ENCODE results near the gene HS6ST3.
"Not testable (repeated sequence)": the region's sequence is repeated elsewhere in the genome, so short reads cannot be mapped to it uniquely, and the experiment has no call there.

Gene HS6ST3

GRCh38 chr13:96751089-96751488 is 661.2 kb downstream of the HS6ST3 start:
- no peak for DNase-seq

GRCh38 chr13:96762876-96763275 is 673.0 kb downstream of the HS6ST3 start:
- no peak for DNase-seq

GRCh38 chr13:96766306-96766705 is 676.4 kb downstream of the HS6ST3 start:
- DNase-seq: no peak

GRCh38 chr13:96768524-96768923 is 678.6 kb downstream of the HS6ST3 start:
- no peak for DNase-seq

DNA sequence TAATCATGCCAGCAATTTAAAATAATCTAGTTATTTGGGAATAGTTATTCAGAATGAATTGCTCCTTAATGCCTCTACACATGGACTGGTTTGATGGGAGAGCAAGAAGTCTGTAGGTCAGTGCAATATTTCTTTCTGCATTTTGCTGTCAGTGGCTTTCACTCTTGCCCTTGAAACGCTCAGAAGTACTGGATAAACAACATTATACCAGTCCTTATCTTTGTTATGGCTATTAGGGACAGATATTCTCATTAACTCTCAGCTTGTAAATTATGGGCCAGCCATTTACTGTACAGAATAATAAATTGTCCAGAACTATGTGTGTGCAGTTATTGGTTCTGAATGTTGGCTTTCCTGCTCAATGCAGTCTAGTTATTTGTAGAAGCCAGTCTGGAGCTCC is 680.0 kb downstream of the HS6ST3 start:
- DNase-seq: no peak

DNA sequence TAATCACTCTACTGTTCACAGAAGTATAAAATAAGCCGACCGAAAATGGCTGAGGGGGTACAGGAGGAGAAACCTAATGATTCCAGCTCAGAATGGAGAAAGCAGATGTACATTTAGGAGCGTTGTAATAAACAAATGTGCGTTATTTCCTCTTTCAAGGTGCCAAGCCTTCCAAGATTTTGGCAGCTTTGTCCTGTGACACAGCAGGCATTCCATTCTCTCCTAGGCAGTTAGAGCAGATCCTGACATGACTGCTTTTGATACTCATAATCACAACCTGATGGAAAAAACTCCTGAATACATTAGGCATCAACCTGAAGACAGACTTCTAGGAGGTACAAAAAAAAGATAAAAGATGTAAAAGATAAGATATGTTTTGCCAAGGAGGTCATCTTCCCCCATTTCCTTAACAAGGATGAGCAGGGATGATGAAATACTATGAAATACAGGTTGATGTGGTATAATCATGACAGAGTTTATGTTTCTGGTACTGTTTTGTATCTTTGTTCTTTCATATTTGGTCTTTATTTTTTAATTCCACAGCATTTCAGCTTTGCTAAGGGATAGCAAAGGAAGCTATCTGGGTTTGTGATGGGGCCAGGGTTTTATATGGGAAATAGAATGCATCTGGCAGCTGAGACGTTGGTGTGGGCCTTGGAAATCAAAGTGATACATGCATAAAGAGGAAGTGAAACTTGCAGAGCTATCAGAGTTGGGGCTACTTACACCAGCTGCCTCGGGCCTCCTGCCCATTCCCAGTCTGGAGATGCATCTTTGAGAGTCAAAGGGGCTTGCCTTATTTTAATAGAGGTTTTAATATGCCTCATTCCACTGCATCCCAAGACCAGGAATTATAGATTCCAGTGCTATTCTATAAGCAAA is 681.8 kb downstream of the HS6ST3 start:
- DNase-seq: no peak

DNA sequence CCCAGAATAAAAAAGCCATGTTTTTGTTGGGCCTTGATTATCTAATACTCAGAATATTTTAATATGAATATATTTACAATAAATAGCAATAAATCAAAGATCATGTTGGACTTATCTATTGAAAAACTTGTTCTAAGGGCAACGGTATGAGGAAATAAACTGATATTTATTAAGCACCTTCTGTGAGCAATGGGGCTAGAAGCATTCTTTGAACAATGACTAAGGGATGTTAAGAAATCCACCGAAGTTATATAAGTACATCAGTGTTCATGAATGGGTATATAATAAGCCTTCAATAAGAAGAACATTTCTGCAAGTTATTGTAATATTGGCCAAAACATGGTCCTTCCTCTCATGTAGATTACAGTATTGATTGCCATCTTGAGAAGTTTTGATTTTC is 682.5 kb downstream of the HS6ST3 start:
- no peak for DNase-seq

DNA sequence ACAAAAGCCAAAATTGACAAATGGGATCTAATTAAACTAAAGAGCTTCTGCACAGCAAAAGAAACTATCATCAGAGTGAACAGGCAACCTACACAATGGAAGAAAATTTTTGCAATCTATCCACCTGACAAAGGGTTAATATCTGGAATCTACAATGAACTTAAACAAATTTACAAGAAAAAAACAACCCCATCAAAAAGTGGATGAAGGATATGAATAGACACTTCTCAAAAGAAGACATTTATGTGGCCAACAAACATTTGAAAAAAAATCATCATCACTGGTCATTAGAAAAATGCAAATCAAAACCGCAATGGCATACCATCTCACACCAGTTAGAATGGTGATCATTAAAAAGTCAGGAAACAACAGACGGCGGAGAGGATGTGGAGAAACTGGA is 688.4 kb downstream of the HS6ST3 start:
- not testable (repeated sequence) for DNase-seq

- no peak for DNase-seq
Measured at GRCh38 chr13:96779691-96780090, 689.8 kb downstream of the HS6ST3 start.

DNA sequence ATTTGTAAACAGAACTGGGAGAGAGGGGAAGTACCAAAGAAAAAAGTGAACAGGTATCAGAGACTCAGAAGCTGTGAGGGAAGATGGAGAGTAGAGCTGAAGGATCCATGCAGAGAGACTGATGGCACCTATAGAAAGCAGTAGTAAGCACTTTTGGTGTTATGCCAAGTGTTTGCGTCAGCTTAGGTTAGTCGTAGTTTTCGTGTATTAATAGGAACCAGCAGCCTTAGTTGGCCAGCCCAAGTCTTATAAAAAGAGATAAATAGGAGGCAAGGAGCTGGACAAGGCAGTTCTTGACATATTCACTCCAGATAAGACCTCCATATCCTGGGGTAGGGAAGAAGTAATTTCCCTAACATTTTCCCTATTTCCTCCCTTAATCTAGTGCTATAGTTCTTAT is 690.2 kb downstream of the HS6ST3 start:
- no peak for DNase-seq

DNA sequence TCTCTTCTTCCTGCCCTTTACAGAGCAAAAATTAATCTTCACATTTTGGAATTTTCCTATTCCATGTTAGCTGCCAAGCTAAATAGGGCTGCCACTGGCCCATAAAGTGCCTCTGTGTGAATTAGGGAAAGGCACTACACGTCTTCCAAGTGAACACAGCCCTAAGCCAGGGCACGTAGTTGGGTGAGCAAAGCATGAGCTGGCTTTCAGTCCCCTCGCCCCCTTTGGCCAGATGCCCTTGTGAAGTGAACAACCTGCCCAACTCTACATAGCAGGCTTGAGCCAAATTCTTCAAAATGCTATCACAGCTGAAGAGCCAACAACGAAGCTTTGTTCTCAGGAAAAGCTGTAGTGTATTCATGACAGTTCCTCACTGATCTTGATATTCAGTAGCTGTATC is 691.2 kb downstream of the HS6ST3 start:
- DNase-seq: no peak

GRCh38 chr13:96782186-96782585 is 692.3 kb downstream of the HS6ST3 start:
- DNase-seq: no peak

GRCh38 chr13:96783057-96783456 is 693.1 kb downstream of the HS6ST3 start:
- DNase-seq: no peak

- DNase-seq: no peak
Measured at GRCh38 chr13:96783511-96783910, 693.6 kb downstream of the HS6ST3 start.

DNA sequence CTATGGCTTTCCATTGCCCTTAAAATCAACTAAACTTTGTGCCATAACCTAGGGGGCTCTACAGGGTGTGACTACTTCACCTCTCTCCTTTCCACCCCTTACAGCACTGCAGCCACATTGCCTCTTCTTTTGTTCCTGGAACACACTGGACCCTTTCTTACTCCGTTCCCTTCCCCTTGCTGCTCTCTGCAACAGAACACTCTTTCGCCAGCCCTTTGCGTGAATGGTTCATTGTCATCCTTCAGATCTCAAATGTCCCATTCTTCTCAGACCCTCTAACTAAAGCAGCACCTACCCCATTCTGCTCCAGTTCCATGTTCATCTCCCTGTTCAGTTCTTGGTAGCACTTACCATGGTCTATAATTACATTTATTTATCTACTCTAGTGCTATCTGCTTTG is 696.1 kb downstream of the HS6ST3 start:
- no peak for DNase-seq

GRCh38 chr13:96792188-96792587 is 702.3 kb downstream of the HS6ST3 start:
- no peak for DNase-seq

- DNase-seq: no peak
Measured at GRCh38 chr13:96792736-96793403, 703.0 kb downstream of the HS6ST3 start.

- DNase-seq: no peak
Measured at GRCh38 chr13:96793404-96793755, 703.5 kb downstream of the HS6ST3 start.

DNA sequence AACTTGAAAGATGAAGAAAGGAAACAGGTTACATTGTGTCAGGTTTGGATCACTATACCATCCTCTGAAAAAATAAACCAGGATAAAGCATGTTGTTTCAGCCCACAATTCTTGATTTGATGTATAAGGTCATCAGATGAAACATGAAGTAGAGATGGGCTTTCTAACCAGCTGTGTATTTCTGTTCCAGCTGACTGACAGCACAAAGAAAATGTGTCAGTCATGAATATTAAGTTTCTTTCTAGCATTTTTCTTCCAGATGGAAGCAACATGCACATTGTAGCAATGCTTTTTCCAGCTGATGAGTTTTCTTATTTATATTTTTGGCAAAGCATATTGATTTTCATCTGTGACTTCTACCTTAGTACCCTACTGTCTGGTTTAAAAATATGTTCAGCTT is 704.8 kb downstream of the HS6ST3 start:
- no peak for DNase-seq

GRCh38 chr13:96795670-96796069 is 705.8 kb downstream of the HS6ST3 start:
- no peak for DNase-seq

- no peak for DNase-seq
Measured at GRCh38 chr13:96796091-96796633, 706.3 kb downstream of the HS6ST3 start.

GRCh38 chr13:96797136-96797535 is 707.2 kb downstream of the HS6ST3 start:
- no peak for DNase-seq

GRCh38 chr13:96803456-96804100 is 713.7 kb downstream of the HS6ST3 start:
- DNase-seq: no peak

GRCh38 chr13:96804174-96804573 is 714.3 kb downstream of the HS6ST3 start:
- no peak for DNase-seq

All from NCI-H1436 (cell line).